Adrenal gland (tissue), 12 donors: ENCODE results near the gene SLC30A2. TPM values are rescaled to one million over a fixed set of nuclear protein-coding genes. Genes with fewer than 3 reads are reported as not detected.
A peak's percentile ranks its signal among the peaks of the same experiment; 100 is the strongest.

Experiments used
- DNase-seq, 7 donors: peaks; one replicate each; pipeline ENCODE4 v3.0.0-alpha.2; 2019 to 2020
- H3K27ac ChIP-seq, 5 donors: fragments of 200-600 bp; sonication (generic) in 4 of 5; 1 replicate in 3 of 5; 2 replicates in 2 of 5; pipeline versions ENCODE4 v1.5.1 to v1.8.0; 2016 to 2020; ENCODE audit warnings: mild to moderate bottlenecking in 1 of 5
- H3K27me3 ChIP-seq: fragments of 200-600 bp; 2 replicates; pipeline ENCODE4 v1.8.0; 2021
- H3K36me3 ChIP-seq, 2 donors: fragments of 200-600 bp; replicated peaks in 1 of 2; 1 replicate in 1 of 2; 2 replicates in 1 of 2; pipeline versions ENCODE4 v1.5.1 to v1.8.0; 2018 to 2022
- H3K4me1 ChIP-seq, 2 donors: fragments of 200-600 bp; replicated peaks in 1 of 2; 1 replicate in 1 of 2; 2 replicates in 1 of 2; pipeline versions ENCODE4 v1.5.1 to v1.8.0; 2018 to 2021
- H3K4me3 ChIP-seq, 4 donors: fragments of 200-600 bp; sonication (generic) in 3 of 4; one replicate each; pipeline ENCODE4 v1.5.1; 2016 to 2018
- H3K9me3 ChIP-seq, 3 donors: fragments of 200-600 bp; sonication (generic) in 1 of 3; replicated peaks in 1 of 3; 1 replicate in 2 of 3; 2 replicates in 1 of 3; pipeline versions ENCODE4 v1.5.1 to v1.8.0; 2016 to 2021
- CTCF ChIP-seq, 6 experiments: fragments of 450-650 bp in 4 of 6; fragments of 200-600 bp in 2 of 6; sonication (generic) in 1 of 6; IDR thresholded peaks; 1 replicate in 5 of 6; 2 replicates in 1 of 6; pipeline versions ENCODE4 v1.5.1 to v1.8.0; 2016 to 2021; ENCODE audit warnings: antibody characterized with exemption in 6 of 6, mild to moderate bottlenecking in 2 of 6, moderate library complexity in 1 of 6
- POLR2A ChIP-seq, 2 donors: fragments of 450-650 bp; IDR thresholded peaks; one replicate each; pipeline ENCODE4 v1.6.1; 2017; ENCODE audit warnings: antibody characterized with exemption in 2 of 2, mild to moderate bottlenecking in 2 of 2, moderate library complexity in 1 of 2
- WGBS, 4 donors: extraction: QIAGEN DNeasy Blood & Tissue Kit in 2 of 4; methylation state at CpG; one replicate each; pipeline versions ENCODE4 v1.1.5 to v1.1.7; 2013 to 2017; 5-methylcytosine and 5-hydroxymethylcytosine counted together
- intact Hi-C, 2 donors: fragments of 100-400 bp; cut with DNase I; formaldehyde crosslinking; loops; one replicate each; pipeline versions ENCODE4 v1.14.1 to v1.15.0; 2022 to 2023
- polyA plus RNA-seq, 3 donors: library from polyadenylated mRNA; stranded (reverse); fragments of 200-250 nt in 2 of 3; fragments of 350-450 nt in 1 of 3; fragmentation: Illumina TruSeq in 1 of 3; extraction: RNeasy Lipid Tissue Mini Kit (QIAGEN cat#74804) in 1 of 3; gene quantifications; one replicate each; pipeline ENCODE4 v1.2.3, GENCODE V29; 2013 to 2014
- total RNA-seq, 9 donors: library from RNA; depleted of rRNA in 4 of 9; stranded (reverse); fragments of >200 nt in 4 of 9; fragments of 120-200 nt in 1 of 9; fragmentation: NEBNext Ultra II Directional in 1 of 9; extraction: Animal tissue kit (Norgen Biotek cat#: 25700) in 1 of 9; gene quantifications; one replicate each; pipeline versions ENCODE4 v1.1.0 to v1.2.4, GENCODE V29; 2013 to 2023
- donor health status: healthy with polysubstance abuse.
- donor health status: Bipolar disorder and iron deficiency.
- donor health status: DM: yes; HTN: yes; CAD: no.
- donor health status: DM: no; HTN: no; CAD: no.
- donor health status: DM: no; HTN: no; CAD: no.
- donor health status: DM: yes; HTN: yes; CAD: no.

SLC30A2 gene
- total and polyA plus RNA-seq, 12 donors, result 0.06 to 4.8 (median 0.47) TPM

DNA sequence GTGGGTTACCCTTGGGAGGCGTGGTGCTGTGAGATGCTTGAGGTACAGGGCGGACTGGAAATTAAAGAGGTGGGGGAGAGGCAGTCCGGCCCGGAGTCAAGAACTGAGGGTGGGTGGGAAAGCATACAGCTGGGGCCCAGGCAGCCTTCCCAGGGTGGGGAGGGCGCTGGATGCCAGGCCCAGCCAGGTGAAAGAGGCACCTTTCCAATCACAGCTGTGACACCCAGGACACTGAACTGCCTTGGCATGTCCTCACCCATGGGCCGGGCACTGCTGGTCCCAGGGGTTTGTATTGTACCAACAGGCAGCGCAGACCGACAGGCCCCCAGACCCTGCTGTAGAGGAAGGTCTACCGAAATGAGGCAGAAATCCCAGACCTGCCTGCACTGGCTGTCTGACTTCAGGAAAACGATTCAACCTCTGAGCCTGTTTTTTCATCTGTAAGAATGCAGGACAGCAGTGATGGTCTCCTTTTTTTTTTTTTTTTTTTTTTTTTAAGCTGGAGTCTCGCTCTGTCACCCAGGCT, 9.1 kb downstream of the SLC30A2 start:
- DNase-seq, result peak in 1 of 7 donors; percentile 49
- no peaks in the 10 kb centered on the region for H3K9me3 ChIP-seq
- H3K4me1 ChIP-seq, result peaks cover 14 to 17% of the 10 kb centered on the region in 2 donors
- WGBS, 4 donors, result 38 to 54% (median 48%) methylated on average over 10 to 11 of the region's 11 CpGs
- no peak overlapping the region for H3K4me3 ChIP-seq
- TF ChIP-seq CTCF (IDR thresholded peaks at IDR 0.05) (no peak), POLR2A (IDR thresholded peaks at IDR 0.05) (no peak)
- intact Hi-C loops, result loop anchor here in 1 of 2 donors (10.0 kb wide), 1 partner anchor 128 kb away; the partner anchor contains the start of genes C1orf232 and ZNF593
- no peaks in the 10 kb centered on the region for H3K27me3 ChIP-seq
- no peaks in the 10 kb centered on the region for H3K36me3 ChIP-seq
- peak overlapping the region in 3 of 5 donors; percentile 78 to 96 (median 93) for H3K27ac ChIP-seq

- H3K27me3 ChIP-seq, result no peaks in the 10 kb centered on the region
- 1 to 7% (median 5%) methylated on average over 10 to 39 of the region's 39 CpGs for WGBS, 4 donors
- peak overlapping the region; percentile 43 to 91 (median 57) for H3K4me3 ChIP-seq
- peak; percentile 88 to 96 (median 93) for DNase-seq
- TF ChIP-seq CTCF (IDR thresholded peaks at IDR 0.05) (peak; percentile 95 to 100 (median 100)), POLR2A (IDR thresholded peaks at IDR 0.05) (no peak)
- no peaks in the 10 kb centered on the region for H3K36me3 ChIP-seq
- H3K4me1 ChIP-seq, result peaks cover 14 to 17% of the 10 kb centered on the region in 2 donors
- peak overlapping the region in 4 of 5 donors; percentile 78 to 96 (median 90) for H3K27ac ChIP-seq
- intact Hi-C loops, result loop anchor here in 1 of 2 donors (10.0 kb wide), 1 partner anchor 129 kb away; the partner anchor contains the start of genes C1orf232 and ZNF593
- no peaks in the 10 kb centered on the region for H3K9me3 ChIP-seq
Measured at GRCh38 chr1:26035959-26036755, 9.8 kb downstream of the SLC30A2 start.

GRCh38 chr1:26035203-26035958, 10.5 kb downstream of the SLC30A2 start:
- peaks cover 14 to 17% of the 10 kb centered on the region in 2 donors for H3K4me1 ChIP-seq
- H3K4me3 ChIP-seq, result peak overlapping the region; percentile 43 to 91 (median 57)
- H3K36me3 ChIP-seq, result no peaks in the 10 kb centered on the region
- TF ChIP-seq CTCF (IDR thresholded peaks at IDR 0.05) (no peak), POLR2A (IDR thresholded peaks at IDR 0.05) (peak; percentile 76 to 87)
- no peaks in the 10 kb centered on the region for H3K9me3 ChIP-seq
- 0 to 1% (median 0%) methylated on average over 19 to 60 of the region's 60 CpGs for WGBS, 4 donors
- no peaks in the 10 kb centered on the region for H3K27me3 ChIP-seq
- peak overlapping the region in 4 of 5 donors; percentile 78 to 96 (median 90) for H3K27ac ChIP-seq
- peak; percentile 93 to 98 (median 97) for DNase-seq
- intact Hi-C loops, result loop anchor here in 1 of 2 donors (10.0 kb wide), 1 partner anchor 129 kb away; the partner anchor contains the start of genes C1orf232 and ZNF593
